GM21515 (cell line): Measurements from ENCODE around the gene OR13G1.
"Not testable (repeated sequence)": the region's sequence is repeated elsewhere in the genome, so short reads cannot be mapped to it uniquely, and the experiment has no call there.

Source experiments
- ATAC-seq: cut with Tn5 transposase; IDR thresholded peaks from one replicate; pipeline ENCODE4 v1.9.1; 2021; ENCODE audit not compliant: unreplicated experiment

The OR13G1 gene, protein sequence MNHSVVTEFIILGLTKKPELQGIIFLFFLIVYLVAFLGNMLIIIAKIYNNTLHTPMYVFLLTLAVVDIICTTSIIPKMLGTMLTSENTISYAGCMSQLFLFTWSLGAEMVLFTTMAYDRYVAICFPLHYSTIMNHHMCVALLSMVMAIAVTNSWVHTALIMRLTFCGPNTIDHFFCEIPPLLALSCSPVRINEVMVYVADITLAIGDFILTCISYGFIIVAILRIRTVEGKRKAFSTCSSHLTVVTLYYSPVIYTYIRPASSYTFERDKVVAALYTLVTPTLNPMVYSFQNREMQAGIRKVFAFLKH

DNA sequence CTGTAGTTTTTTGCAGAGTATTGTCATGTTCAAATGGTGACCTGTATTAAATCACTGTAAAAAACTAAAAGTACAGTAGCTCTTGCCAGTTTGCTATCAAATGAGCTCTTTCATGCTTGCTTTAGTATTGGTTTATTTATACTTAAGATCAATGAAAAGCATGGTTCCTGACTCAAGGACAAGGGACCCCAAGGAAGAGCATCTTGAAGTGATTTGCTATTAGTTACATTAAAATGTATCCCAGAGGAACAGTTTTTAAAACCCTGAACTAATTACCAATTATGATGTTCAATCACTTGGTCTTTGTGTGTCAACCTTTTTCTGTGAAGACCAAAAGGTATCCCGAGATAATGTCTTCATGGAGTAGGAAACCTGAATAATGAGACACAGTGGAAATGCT lies at the start of gene OR13G1:
Gene OR13G1 (minus strand): TSS at position 101 of the 400 bp plus-strand sequence. CDS start 6,698 bp downstream, outside the sequence.
- ATAC-seq = no peak

DNA sequence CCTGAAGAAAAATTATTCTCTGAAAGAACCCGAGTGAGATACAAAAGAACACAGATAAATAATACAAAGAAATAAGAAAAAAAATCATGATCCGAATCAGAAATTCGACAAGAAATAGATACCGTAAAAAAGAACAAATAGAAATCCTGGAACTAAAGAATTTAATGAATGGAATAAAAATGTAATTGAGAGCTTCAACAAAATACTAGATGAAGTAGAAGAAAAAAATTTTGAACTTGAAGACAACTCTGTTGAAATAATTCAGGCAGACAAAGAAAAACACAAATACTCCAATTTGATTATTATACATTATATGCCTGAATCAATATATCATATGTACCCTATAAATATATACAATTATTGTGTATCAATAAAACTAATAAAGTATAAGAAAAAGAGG lies 41.7 kb upstream of the OR13G1 start:
- no peak for ATAC-seq

DNA sequence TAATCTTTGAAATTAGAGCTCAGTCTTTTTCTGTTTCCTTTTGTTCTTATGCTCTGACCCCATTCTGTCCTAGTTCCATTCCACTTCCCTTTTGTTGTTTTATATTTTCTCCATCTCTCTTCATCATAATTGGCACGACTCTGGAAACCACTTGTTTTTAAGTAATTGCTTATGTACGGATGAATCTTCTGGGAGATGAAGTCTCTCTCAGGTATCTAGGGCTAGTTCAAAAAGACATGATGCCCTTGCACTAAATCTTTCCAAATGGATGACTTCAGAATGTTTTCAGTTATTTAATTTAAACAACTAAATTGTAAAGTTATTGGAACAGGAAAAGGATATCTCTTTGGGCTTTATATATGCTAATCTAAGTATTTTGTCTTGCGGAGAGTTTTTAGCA lies 37.0 kb upstream of the OR13G1 start, which contains the start of gene OR6F1:
Gene OR6F1 (minus strand): TSS at position 101 of the 400 bp plus-strand sequence. CDS start 3,891 bp downstream, outside the sequence.
- no peak for ATAC-seq

DNA sequence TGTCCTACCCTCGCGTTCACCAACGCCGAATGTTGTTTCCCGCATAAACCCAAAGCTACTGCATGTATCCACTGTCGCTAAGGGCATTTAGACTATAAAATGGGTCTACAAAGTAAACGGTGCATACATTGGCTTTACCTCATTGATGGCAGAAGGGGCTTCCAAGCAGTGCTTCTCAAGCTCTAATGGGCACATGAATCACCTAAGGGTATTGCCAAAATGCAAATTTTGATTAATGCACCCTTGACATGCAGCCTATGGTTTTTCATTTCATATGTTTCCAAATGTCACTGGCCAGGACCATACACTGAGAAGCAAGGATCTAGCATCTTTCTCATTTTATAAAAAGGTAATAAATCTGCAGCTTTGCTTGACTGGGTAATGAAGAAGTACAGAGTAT lies 34.2 kb upstream of the OR13G1 start:
- ATAC-seq = no peak

DNA sequence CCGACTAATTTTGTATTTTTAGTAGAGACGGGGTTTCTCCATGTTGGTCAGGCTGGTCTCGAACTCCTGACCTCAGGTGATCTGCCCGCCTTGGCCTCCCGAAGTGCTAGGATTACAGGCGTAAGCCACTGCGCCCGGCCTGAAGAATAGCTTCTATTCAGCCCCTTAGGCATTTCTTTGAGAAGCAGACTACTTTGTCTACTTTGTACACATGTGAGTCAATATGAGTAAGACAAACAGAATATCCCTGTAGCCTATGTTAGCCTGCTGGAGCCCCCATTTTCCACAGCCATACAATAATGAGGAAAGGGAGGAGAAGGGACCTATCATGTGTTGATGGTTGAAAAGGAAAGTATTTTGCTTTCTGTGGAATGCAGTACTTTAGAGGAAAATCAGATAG lies 31.1 kb upstream of the OR13G1 start:
- ATAC-seq = not testable (repeated sequence)

DNA sequence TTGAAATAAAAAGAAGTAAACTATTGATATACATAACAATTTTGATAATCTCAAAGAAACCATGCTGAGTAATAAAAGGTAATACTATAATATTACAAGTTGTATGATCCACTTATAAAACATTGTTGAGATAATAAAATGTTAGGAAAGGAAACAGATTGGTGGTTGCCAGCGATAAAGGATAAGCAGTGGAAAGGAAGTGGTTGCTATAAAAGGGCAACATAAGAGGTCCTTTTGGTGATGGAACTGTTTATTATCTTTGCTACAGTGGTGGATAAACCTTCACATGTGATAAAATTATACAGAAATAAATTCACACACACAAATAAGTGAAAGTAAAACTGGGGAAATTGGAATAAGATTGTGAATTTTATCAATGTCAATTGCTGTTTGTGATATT lies 21.8 kb upstream of the OR13G1 start:
- ATAC-seq = no peak

DNA sequence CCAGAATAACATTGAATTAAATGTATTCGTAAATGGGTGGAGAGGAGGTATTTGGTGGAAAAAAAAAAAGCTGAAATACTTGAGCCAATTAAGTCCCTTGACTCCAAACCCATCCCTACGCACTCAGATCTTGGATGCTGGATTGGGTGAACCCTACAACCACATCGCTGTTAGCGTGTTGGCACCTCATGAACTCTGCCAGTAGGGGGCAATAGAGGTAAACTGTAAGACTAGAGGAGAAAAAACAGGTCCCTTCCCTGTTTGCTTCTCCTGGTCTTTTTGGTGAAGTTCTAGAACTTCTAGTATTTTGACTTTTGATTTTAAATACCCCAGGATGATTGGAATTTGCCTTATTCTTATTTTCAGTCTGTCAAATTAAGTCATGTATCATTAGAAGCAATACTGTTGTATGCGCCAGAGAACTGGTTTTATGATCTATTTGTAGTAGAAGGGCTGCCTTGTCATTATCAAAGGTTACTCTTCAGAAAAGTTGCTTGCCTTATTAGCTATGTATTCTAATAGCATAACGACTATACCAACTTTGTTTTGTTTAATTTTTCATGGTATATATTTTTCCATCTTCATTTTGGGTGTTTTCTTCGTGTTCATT lies 1.9 kb upstream of the OR13G1 start:
- ATAC-seq = peak; percentile 96

DNA sequence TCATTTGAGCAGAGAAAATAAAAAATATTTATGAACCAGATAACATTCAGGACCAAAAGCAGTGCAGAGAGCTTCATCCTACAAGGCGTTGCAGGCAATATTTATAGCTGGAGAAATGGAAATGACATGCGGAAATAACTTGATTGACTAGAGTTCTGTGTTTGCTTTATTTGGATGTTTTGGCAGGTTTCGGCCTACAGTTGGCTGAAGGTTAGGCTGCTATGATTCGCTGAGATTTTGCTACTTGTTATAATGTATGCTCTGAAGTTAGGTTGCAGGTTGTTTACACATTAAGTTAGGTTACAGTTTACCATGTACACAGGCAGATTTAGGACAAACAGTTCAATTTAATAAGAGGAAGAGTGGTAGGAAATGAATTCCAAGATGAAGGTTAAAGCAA lies 632 bp upstream of the OR13G1 start:
- no peak for ATAC-seq

- no peak for ATAC-seq
These were observed 10.3 kb downstream of the OR13G1 start for GRCh38 chr1:247669225-247669624.

DNA sequence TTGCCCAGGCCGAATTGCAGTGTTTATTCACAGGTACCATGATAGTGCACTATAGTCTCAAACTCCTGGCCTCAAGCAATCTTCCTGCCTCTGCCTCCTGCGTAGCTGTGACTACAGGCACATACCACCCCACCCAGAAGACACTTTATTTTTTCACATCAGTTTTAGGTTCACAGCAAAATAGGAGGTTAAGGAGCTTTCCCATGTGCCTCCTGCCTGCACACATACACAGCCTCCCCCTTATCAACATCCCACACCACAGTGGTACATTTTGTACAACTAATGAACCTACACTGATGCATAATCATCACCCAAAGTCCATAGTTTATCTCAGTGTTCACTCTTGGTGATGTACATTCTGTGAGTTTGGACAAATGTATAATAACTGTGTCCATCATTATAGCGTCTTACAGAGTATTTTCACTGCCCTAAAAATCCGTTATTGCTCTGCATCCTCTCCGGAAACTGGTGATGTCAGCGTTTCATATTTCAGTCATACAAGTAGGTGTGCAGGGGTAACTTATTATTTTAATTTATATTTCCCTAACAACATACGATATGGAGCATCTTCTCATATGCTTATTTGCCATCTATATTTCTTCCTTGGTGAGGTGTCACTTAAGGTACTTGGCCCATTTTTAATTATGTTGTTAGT lies 23.2 kb downstream of the OR13G1 start:
- ATAC-seq = no peak

DNA sequence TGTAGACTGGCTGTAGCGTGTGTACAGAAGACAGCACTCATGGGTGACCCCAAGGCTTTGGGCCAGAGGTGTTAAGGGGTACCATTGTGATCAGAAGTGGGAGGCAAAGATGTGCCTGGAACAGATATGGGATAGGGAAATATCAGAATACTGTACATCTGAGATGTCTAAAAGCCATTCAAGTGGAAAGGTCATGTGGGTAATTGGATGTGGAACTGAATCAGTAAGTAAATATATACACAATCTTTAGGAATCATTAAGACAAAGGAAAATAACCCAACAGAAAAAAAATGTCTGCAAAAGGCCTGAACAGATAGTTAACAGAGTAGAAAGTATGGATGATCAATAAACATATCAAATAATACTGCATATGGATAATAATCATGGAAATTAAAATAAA lies 26.5 kb downstream of the OR13G1 start:
- ATAC-seq = no peak

- ATAC-seq = no peak
These were observed 31.7 kb downstream of the OR13G1 start for GRCh38 chr1:247647864-247648263.

GRCh38 chr1:247646867-247647266 lies 32.7 kb downstream of the OR13G1 start:
- ATAC-seq = no peak

DNA sequence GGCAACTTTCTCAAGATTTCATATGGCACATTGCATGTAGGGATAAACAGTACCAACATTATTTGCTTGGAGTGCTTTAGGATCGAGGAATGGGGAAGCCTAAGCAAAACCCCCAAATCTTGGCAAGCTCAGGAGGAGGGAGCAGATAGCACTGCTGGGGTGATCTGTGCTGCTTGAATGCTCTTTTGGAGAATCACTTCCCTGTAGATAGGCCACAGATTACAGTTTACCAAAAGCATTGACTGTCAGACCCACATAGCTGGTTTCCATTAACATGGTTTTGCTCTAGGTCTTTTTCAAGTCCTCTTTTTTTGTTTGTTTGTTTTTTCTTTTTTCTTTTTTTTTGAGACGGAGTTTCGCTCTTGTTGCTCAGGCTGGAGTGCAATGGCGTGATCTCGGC lies 36.8 kb downstream of the OR13G1 start:
- no peak for ATAC-seq

GRCh38 chr1:247639381-247639981 lies 40.1 kb downstream of the OR13G1 start:
- ATAC-seq = no peak

- no peak for ATAC-seq
These were observed 40.8 kb downstream of the OR13G1 start for GRCh38 chr1:247638781-247639180.

DNA sequence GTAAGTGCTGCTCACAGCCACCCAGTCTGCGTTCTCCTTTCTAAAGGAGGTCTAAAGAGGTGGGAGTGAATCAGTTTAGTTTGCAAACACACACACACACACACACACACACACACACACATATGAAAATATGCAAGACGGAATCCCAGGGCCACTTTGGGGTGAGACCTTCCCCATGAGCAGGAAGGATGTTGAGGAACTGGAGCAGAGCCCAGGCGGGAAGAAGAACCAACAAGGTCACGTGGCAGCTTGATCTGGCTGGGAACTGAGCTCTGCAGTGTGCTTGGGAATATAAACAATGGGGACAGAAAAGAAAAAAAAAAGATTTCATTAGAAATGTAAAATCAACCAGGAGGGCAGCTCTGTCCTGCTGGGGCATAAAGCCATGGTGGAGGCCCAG lies 41.5 kb downstream of the OR13G1 start:
- ATAC-seq = no peak

DNA sequence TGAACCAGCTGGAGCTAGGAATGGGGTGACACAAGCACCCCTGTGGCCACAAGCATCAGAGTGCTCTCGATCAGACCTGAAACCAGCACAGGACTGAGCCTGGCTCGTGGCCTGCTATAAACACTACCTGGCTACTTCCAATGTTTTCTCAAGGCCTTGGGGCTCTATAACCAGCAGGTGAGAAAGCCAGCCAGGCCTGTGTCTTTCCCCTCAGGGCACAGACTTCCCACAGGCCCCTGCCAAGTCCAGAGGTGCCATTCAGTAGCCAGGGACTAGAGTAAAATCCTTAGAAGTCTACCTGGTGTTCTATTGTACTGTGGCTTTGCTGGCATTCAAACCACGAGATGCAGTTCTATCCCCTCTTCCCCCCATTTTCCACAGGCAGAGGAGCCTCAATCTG lies 51.6 kb downstream of the OR13G1 start:
- ATAC-seq = no peak
